ENCODE data around the gene DHDDS. TPM values are rescaled to one million over a fixed set of nuclear protein-coding genes. Genes with fewer than 3 reads are reported as not detected.

DHDDS gene
- total RNA-seq, 2 experiments from 2014 or later: 39.0 to 45.1 TPM

DNA sequence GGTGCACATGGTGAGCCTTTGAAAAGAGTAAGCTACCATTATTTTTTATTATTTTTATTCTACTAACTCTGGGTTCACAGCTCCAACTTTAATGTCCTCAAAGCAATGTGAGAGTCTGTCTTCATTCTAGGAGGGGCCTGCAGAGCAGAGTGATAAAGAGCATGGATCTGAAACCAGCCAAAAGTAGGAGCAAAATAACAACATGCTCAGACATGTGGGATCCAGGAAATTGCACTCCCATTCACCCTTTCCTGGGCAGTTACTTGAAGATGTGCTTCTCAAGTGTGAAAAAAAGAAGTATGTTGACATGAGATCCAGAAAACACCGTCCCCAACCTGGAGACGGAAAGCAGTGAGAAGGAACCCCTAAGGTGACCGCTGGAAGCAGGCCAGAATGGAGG is 30.2 kb upstream of the DHDDS start:
- CTCF ChIA-PET (ENCODE audit: unreplicated experiment): no interaction called here
- intact Hi-C loops (cut with micrococcal nuclease; ENCODE audit: unreplicated experiment): no loop called here
- Histone ChIP-seq H3K9me3 (ENCODE audit: low read length) (no peaks in the 10 kb centered on the region), H3K4me1 (ENCODE audit: insufficient read depth, low read length, poor library complexity, severe bottlenecking) (no peaks in the 10 kb centered on the region), H3K4me3 (ENCODE audit: low read depth, low read length, poor library complexity, severe bottlenecking) (no peak overlapping the region), H3K9me2 (ENCODE audit: insufficient read depth, low read length) (no peaks in the 10 kb centered on the region), H3K4me2 (ENCODE audit: low read length) (no peak overlapping the region), H3K36me3 (ENCODE audit: insufficient read depth, low read length) (no peaks in the 10 kb centered on the region), H3K79me2 (ENCODE audit: insufficient read depth, low read depth, low read length) (no peaks in the 10 kb centered on the region), H3K27ac (ENCODE audit: low read depth, low read length, poor library complexity, severe bottlenecking) (no peak overlapping the region), H2AFZ (ENCODE audit: low read length) (no peak overlapping the region), H4K20me1 (ENCODE audit: insufficient read depth, low read length) (no peaks in the 10 kb centered on the region)
- no peak for TF ChIP-seq EZH2phosphoT487 (IDR thresholded peaks at IDR 0.05; ENCODE audit: borderline replicate concordance, low read depth, low read length)
- TF ChIP-seq, protein P1, sequence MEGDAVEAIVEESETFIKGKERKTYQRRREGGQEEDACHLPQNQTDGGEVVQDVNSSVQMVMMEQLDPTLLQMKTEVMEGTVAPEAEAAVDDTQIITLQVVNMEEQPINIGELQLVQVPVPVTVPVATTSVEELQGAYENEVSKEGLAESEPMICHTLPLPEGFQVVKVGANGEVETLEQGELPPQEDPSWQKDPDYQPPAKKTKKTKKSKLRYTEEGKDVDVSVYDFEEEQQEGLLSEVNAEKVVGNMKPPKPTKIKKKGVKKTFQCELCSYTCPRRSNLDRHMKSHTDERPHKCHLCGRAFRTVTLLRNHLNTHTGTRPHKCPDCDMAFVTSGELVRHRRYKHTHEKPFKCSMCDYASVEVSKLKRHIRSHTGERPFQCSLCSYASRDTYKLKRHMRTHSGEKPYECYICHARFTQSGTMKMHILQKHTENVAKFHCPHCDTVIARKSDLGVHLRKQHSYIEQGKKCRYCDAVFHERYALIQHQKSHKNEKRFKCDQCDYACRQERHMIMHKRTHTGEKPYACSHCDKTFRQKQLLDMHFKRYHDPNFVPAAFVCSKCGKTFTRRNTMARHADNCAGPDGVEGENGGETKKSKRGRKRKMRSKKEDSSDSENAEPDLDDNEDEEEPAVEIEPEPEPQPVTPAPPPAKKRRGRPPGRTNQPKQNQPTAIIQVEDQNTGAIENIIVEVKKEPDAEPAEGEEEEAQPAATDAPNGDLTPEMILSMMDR (conservative IDR thresholded peaks at IDR 0.05; ENCODE audit: low read length): no peak
- BruUV-seq (replicated peaks): no TSS peak
- DNase-seq (ENCODE audit: low spot score): no peak
- POLR2A ChIA-PET: no interaction called here

DNA sequence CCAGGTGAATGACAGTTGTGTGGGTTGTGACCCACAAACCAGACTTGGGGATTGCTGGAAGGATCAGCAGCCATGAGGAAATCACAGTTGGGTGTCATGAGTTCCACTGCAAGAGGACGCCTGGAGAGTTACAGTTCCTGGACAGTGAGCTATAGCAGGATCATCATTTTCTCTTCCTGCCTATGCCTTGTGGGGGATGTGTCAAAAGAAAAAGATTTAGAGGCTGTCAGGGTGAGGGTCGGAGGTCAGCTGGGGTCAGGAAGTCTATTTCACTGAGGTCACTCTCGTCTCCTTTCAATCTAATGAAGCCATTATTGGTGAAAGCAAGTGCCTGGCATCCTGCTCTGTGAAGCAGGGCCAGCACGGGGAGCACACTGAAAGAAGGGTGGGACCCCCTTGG is 28.5 kb upstream of the DHDDS start:
- H2AFZ ChIP-seq (ENCODE audit: low read length): no peak overlapping the region
- intact Hi-C loops (cut with micrococcal nuclease; ENCODE audit: unreplicated experiment): no loop called here
- H3K27ac ChIP-seq (ENCODE audit: low read depth, low read length, poor library complexity, severe bottlenecking): no peak overlapping the region
- H4K20me1 ChIP-seq (ENCODE audit: insufficient read depth, low read length): no peaks in the 10 kb centered on the region
- H3K4me1 ChIP-seq (ENCODE audit: insufficient read depth, low read length, poor library complexity, severe bottlenecking): peaks cover 1% of the 10 kb centered on the region
- H3K4me2 ChIP-seq (ENCODE audit: low read length): no peak overlapping the region
- TF ChIP-seq, protein P1 (conservative IDR thresholded peaks at IDR 0.05; ENCODE audit: low read length): no peak
- TF ChIP-seq EZH2phosphoT487 (IDR thresholded peaks at IDR 0.05; ENCODE audit: borderline replicate concordance, low read depth, low read length): no peak
- BruUV-seq (replicated peaks): no TSS peak
- H3K4me3 ChIP-seq (ENCODE audit: low read depth, low read length, poor library complexity, severe bottlenecking): no peak overlapping the region
- no peaks in the 10 kb centered on the region for H3K36me3 ChIP-seq (ENCODE audit: insufficient read depth, low read length)
- H3K9me3 ChIP-seq (ENCODE audit: low read length): no peaks in the 10 kb centered on the region
- CTCF ChIA-PET (ENCODE audit: unreplicated experiment): no interaction called here
- POLR2A ChIA-PET: no interaction called here
- no peaks in the 10 kb centered on the region for H3K79me2 ChIP-seq (ENCODE audit: insufficient read depth, low read depth, low read length)
- H3K9me2 ChIP-seq (ENCODE audit: insufficient read depth, low read length): no peaks in the 10 kb centered on the region
- DNase-seq (ENCODE audit: low spot score): no peak

DNA sequence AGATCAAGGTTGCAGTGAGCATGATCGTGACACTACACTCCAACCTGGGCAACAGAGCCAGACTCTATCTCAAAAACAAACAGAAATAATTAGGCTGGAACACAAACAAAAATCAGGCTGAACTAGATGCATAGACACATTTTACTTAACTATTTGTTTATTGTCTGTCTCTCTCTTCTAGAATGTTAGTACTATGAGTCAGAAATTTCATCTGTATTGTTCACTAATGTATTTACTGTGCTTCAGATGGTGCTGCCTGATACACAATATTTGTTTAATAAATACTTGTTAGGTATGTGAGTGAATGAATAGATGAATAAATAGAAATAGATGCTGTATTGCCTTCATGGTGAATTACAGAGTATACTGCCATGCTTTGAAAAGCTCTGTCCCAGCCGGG is 27.5 kb upstream of the DHDDS start:
- Histone ChIP-seq H3K9me3 (ENCODE audit: low read length) (no peaks in the 10 kb centered on the region), H3K9me2 (ENCODE audit: insufficient read depth, low read length) (no peaks in the 10 kb centered on the region), H2AFZ (ENCODE audit: low read length) (no peak overlapping the region), H3K79me2 (ENCODE audit: insufficient read depth, low read depth, low read length) (no peaks in the 10 kb centered on the region), H3K4me1 (ENCODE audit: insufficient read depth, low read length, poor library complexity, severe bottlenecking) (peaks cover 11% of the 10 kb centered on the region), H4K20me1 (ENCODE audit: insufficient read depth, low read length) (no peaks in the 10 kb centered on the region), H3K4me2 (ENCODE audit: low read length) (no peak overlapping the region), H3K4me3 (ENCODE audit: low read depth, low read length, poor library complexity, severe bottlenecking) (no peak overlapping the region), H3K36me3 (ENCODE audit: insufficient read depth, low read length) (no peaks in the 10 kb centered on the region), H3K27ac (ENCODE audit: low read depth, low read length, poor library complexity, severe bottlenecking) (no peak overlapping the region)
- intact Hi-C loops (cut with micrococcal nuclease; ENCODE audit: unreplicated experiment): no loop called here
- ChIA-PET CTCF (ENCODE audit: unreplicated experiment) (no interaction called here), POLR2A (interaction anchor here (0.6 kb wide), 1 partner anchor 65 kb away, joined by 3 read pairs; no protein-coding TSS in a partner anchor)
- DNase-seq (ENCODE audit: low spot score): no peak
- TF ChIP-seq, protein P1 (conservative IDR thresholded peaks at IDR 0.05; ENCODE audit: low read length): no peak
- no peak for TF ChIP-seq EZH2phosphoT487 (IDR thresholded peaks at IDR 0.05; ENCODE audit: borderline replicate concordance, low read depth, low read length)
- BruUV-seq (replicated peaks): no TSS peak
